ENCODE measurements around the gene TAMALIN. TPM values are rescaled to one million over a fixed set of nuclear protein-coding genes. Genes with fewer than 3 reads are reported as not detected.
A peak's percentile ranks its signal among the peaks of the same experiment; 100 is the strongest.

Gene TAMALIN
- total RNA-seq, 4 donors from 2014 or later = 9.8 to 20.8 (median 14.5) TPM

- H3K4me1 ChIP-seq = peaks cover 0 to 7% of the 10 kb centered on the region in 2 donors
- TF ChIP-seq POLR2A (IDR thresholded peaks at IDR 0.05) = no peak
- no peak for TF ChIP-seq CTCF (IDR thresholded peaks at IDR 0.05)
- no peak overlapping the region for H3K4me3 ChIP-seq (replicated peaks in 1 of 3)
- intact Hi-C loops (cut with DNase I) = no loop called here
- no peaks in the 10 kb centered on the region for H3K36me3 ChIP-seq
- no peak for DNase-seq
- no peaks in the 10 kb centered on the region for H3K9me3 ChIP-seq
- no peak overlapping the region for H3K27ac ChIP-seq
- no peaks in the 10 kb centered on the region for H3K27me3 ChIP-seq
- 78 to 95% methylated on average over 4 of the region's 4 CpGs for WGBS, 2 donors
These were observed 11.8 kb downstream of the TAMALIN start for GRCh38 chr12:52018433-52019112.

DNA sequence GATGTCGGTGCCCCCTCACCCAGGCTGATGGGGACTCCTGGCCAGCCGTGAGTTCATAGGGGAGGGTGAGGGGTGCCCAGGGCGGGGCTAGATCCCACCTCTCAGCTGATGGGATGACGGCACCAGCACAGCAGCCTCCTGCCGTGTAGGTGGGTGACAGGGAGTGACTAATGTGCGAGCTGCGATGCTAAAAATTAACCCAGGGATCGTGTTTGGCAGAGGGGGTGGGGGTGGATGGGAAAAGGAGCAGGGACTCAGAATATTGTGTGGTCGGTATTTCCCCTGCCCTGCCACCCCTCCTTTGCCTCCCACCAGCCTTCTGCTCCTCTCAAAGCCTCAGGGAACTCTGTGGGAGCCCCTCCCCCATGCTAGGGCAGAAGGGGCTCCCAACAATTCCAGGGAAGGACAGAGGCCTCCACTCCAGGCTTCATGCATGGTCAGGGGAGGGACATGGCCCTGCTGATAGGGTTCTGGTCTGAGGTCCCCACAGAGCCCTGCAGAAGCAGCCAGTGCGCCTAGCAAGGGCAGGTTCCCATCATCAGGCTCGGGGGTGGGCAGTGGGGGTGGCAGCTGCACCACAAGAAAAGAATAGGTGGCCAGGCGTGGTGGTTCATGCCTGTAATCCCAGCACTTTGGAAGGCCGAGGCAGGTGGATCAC is 12.5 kb downstream of the TAMALIN start:
- H3K9me3 ChIP-seq = no peaks in the 10 kb centered on the region
- H3K4me3 ChIP-seq (replicated peaks in 1 of 3) = no peak overlapping the region
- no peak for DNase-seq
- 80 to 86% methylated on average over 11 to 13 of the region's 13 CpGs for WGBS, 2 donors
- no peaks in the 10 kb centered on the region for H3K27me3 ChIP-seq
- H3K36me3 ChIP-seq = no peaks in the 10 kb centered on the region
- H3K4me1 ChIP-seq = peaks cover 0 to 13% of the 10 kb centered on the region in 2 donors
- no peak overlapping the region for H3K27ac ChIP-seq
- intact Hi-C loops (cut with DNase I) = no loop called here
- TF ChIP-seq CTCF (IDR thresholded peaks at IDR 0.05) = no peak
- no peak for TF ChIP-seq POLR2A (IDR thresholded peaks at IDR 0.05)

DNA sequence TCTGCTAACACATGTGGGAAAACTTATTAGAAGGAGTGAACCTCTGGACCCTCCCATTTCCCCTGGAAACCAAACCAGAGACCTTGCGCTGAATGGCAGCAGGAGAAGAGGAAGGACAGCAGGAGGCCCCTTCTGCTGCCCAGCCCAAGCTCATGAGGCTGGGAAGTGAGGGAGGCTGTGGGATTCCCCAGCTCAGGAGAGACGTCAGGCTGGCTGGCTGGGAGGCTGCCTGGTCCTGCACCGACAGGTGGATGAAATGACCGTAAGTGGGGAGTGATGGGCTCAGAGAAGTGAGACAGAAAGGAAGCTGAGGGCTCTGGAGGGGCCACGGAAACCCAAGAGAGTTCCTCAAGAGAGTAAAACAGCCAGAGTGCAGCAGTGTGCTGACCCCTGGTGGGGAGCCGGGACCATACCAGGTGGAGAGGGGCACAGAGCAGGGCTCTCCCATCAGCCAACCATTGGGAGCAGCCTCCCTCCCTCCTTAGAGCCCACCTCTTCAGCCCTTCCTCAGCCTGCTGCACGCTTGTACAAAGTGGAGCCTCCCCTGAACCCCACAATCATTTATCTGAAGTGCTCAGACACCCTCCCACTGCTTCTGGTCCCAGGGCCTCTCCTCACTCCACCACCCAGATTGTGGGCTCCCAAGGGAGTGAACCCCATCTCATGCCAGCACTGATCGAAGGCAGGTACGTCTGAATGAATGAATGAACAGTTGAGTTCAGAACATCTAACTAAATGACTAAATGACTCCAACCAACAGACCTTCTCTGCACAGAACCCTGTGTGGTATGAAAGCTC is 14.0 kb downstream of the TAMALIN start:
- Histone ChIP-seq H3K27me3 (no peaks in the 10 kb centered on the region), H3K27ac (no peak overlapping the region), H3K4me1 (peaks cover 3 to 19% of the 10 kb centered on the region in 2 donors), H3K4me3 (replicated peaks in 1 of 3) (no peak overlapping the region), H3K36me3 (no peaks in the 10 kb centered on the region), H3K9me3 (no peaks in the 10 kb centered on the region)
- 33 to 39% methylated on average over 9 of the region's 9 CpGs for WGBS, 2 donors
- intact Hi-C loops (cut with DNase I) = loop anchor here (10.0 kb wide), 1 partner anchor 104 kb away; no protein-coding TSS in a partner anchor
- DNase-seq = peak; percentile 43 to 50
- TF ChIP-seq POLR2A (IDR thresholded peaks at IDR 0.05) (no peak), CTCF (IDR thresholded peaks at IDR 0.05) (peak in 5 of 6 experiments; percentile 27 to 53 (median 45))

DNA sequence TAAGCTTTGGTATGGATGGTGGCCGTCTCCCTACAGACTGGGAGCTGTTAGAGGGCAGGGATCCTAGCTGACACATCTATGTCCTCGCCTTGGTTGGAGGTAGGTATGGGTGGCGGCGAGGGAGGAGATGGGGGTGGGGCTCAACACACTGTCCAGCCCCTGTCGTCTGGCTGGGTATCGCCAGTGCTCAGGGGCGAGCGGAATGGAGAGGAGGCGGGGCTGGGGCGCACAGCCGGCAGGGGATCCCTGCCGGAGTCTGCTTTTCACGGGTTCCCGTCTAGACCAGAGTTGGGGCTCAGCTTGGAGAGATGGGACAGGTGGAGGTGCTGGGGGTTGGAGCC is 16.1 kb downstream of the TAMALIN start:
- intact Hi-C loops (cut with DNase I) = loop anchor here (10.0 kb wide), 1 partner anchor 102 kb away; no protein-coding TSS in a partner anchor
- H3K9me3 ChIP-seq = no peaks in the 10 kb centered on the region
- peaks cover 11 to 25% of the 10 kb centered on the region in 2 donors for H3K4me1 ChIP-seq
- H3K27me3 ChIP-seq = no peaks in the 10 kb centered on the region
- DNase-seq = peak in 1 of 2 donors; percentile 48
- H3K36me3 ChIP-seq = no peaks in the 10 kb centered on the region
- no peak overlapping the region for H3K27ac ChIP-seq
- 15 to 36% methylated on average over 8 to 10 of the region's 14 CpGs for WGBS, 2 donors
- H3K4me3 ChIP-seq (replicated peaks in 1 of 3) = peak overlapping the region in 1 of 3 donors; percentile 46
- TF ChIP-seq POLR2A (IDR thresholded peaks at IDR 0.05) = no peak

- Histone ChIP-seq H3K4me3 (replicated peaks in 1 of 3) (peak overlapping the region in 1 of 3 donors; percentile 46), H3K27me3 (no peaks in the 10 kb centered on the region), H3K9me3 (no peaks in the 10 kb centered on the region), H3K27ac (no peak overlapping the region), H3K4me1 (peaks cover 11 to 25% of the 10 kb centered on the region in 2 donors), H3K36me3 (no peaks in the 10 kb centered on the region)
- 0 to 3% methylated on average over 6 to 13 of the region's 70 CpGs for WGBS, 2 donors
- intact Hi-C loops (cut with DNase I) = loop anchor here (10.0 kb wide), 1 partner anchor 101 kb away; no protein-coding TSS in a partner anchor
- DNase-seq = peak; percentile 86 to 88
- TF ChIP-seq POLR2A (IDR thresholded peaks at IDR 0.05) (no peak), CTCF (IDR thresholded peaks at IDR 0.05) (peak; percentile 81 to 99 (median 95))
These were observed 16.6 kb downstream of the TAMALIN start for GRCh38 chr12:52023182-52023975.

Measured in thyroid gland (tissue), 4 donors.